Activated gamma-delta T cell treated with Interleukin-2 at 50 U/mL for 16 hours (primary cell): Measurements from ENCODE around the gene ADAD2.
"Not testable (repeated sequence)": the region's sequence is repeated elsewhere in the genome, so short reads cannot be mapped to it uniquely, and the experiment has no call there.

Experiments used
- DNase-seq: peaks from one replicate; pipeline ENCODE4 v3.0.0-alpha.2; 2020

Gene ADAD2

DNA sequence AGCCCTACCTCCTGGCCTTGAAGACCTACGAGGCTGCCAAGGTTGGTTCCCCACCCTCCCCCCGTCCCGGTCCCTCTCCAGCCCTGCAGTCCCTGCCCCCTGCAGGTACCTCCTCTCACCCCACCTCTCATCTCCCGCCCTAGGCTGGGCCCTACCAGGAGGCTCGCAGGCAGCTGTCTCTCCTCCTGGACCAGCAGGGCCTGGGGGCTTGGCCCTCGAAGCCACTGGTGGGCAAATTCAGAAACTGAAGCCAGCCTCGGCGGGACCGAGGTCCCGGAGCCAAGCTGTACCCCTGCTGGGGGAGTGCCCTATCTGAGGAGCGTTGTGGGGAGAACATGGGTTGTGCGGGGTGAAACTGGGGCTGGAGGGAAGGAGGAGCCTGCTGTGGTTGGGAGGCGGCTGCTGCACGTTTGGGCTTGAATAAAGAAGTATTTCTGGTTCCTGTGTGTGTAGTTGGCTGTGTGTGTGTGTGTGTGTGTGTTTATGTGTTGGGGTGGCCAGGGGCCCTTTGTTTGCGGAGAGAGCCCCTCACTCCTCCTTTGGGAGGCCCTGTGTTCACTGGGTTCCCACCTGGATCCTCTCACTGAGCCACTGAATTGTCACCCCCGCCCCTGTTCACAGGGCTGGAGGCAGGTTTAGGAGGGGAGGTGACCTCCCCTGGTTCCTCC is 5.9 kb downstream of the ADAD2 start:
- no peak for DNase-seq

DNA sequence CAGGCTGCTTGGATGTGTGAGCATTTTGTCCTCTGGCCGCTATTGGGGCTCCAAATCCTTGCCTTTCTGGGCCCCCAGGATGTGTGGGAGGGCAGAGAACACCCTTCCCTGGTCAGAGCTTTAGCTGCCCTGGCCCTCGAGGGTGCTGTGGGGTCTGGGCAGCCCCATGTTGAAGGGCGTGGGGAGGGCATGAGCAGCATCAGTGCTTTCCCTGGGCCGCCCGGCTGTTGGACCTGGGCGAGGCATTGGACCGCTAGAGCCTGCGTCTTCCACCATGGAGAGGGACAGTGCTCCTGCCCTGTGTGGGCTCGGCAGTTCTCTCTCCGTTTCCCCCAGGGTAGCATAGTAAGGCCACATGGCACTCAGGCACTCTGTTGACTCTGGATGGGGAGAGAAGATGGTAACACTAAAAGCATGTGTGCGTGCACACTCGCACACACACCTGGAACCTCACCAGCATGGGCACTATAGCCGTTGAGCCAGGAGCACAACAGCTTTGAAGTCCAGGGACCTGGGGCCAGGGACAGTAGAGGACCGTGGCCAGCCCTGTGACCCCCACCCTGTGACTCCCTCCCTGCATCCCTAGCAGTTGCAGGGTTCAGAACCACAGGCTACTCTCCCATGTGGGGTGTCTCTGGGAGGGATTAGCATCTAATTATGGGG is 6.6 kb downstream of the ADAD2 start:
- DNase-seq: no peak

DNA sequence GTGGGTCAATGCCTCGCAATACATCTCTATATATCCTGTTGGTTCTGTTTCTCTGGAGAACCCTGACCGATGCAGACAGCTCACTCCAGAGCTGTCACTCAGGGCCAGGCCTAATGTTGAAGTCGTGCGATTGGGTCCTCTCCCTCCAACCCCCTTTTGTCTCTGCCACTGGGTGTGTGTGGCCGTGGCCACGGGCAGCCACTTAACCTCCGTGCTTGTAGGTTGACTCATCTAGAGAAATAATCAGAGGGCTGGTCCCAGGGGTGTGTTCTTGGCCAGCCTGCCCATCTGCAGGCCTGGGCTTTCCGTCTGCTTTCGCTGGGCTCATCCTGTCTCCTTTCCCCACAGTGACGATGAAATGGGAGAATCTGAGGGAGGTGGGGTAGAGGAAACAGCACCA is 7.4 kb downstream of the ADAD2 start:
- DNase-seq: no peak

DNA sequence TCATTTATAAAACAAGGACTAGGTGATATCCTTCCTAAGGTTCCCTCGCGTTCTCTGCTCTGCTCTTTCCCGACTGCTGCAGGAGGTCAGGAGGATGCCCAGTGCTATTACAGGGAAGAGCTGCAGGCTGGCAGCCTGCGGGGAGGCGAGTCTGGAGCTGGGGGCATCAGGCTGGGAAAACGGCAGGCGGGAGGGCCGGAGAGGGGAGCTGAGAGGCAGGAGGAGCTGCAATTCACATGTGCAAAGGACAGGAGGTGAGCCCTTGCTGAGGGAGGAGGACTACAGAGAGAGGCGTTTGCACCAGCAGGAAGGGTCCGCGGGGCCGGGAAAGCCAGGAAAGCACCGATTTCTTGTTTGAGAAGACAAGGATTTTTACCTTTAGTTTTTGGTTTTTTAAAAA is 8.1 kb downstream of the ADAD2 start:
- no peak for DNase-seq

DNA sequence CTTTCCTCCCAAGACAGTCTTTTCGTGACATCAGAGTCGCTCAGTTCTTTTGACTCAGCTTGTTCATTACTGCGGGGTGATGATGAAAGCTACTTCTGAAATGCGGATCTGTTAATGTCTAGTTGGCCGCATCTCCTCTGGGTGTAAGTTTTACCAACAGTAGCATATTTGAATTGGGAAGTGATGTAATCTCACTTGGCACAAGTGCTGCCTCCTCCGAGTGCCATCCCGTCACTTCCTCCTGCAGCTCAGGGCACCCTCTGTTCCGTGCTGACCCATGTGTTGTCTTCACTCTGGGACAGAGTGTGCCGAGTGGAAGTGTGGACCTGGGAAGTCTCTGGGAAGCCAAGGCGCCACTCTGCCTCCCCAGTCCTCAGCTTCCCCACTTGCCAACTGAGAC is 8.9 kb downstream of the ADAD2 start:
- no peak for DNase-seq

DNA sequence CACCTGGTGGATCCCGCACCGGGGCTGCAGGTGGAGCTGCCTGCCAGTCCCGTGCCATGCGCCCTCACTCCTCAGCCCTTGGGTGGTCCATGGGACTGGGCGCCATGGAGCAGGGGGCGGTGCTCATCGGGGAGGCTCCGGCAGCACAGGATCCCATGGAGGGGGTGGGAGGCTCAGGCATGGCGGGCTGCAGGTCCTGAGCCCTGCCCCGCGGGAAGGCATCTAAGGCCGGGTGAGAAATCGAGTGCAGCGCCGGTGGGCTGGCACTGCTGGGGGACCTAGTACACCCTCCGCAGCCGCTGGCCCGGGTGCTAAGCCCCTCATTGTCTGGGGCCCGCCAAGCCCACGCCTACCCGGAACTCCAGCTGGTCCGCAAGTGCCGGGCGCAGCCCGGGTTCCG is 13.6 kb downstream of the ADAD2 start:
- DNase-seq: not testable (repeated sequence)

DNA sequence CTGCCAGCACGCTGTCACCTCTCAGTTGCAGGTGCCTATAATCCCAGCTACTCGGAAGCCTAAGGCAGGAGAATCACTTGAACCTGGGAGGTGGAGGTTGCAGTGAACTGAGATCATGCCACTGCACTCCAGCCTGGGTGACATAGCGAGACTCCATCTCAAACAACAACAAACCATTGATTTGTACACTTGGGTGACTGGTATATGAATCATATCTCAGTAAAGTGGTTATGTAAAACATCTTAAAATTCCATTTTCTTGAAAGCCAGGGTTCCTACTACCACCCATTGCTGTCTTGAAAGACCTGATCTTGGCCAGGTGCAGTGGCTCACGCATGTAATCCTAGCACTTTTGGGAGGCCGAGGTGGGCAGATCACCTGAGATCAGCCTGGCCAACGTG is 14.2 kb downstream of the ADAD2 start:
- not testable (repeated sequence) for DNase-seq

DNA sequence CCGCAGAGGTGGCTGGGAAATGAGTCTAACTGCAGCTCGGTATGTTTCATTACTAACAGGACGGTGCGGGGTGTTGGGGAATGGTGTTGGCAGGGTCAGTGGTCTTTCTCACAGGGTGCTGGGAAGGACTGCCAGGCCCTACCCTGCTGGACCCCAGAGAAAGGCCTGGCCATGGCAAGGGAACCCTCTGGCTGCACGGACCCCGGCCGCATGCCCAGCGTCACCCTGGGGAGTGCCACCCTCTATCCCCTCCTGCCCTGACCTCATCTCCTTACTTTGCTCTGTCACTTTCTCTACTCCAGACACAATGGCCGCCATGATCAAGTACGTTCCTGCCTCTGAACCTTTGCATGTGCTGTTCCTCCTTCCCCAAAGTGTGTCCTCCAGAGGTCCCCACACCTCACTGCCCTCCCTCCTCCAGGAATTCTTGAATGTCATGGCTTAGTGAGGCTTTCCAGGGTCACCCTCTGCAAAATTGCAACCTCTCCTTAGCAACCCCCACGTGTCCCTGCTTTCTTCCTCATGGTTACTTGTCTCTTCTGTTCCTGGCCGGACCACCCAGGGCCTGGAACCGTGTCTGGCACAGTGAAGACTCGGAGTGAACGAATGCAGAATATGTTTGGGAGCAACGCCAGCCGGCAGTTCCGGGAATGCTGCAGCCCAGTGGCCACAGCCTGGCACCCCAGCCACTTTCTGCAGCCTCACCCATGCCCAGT is 15.2 kb downstream of the ADAD2 start:
- DNase-seq: no peak

DNA sequence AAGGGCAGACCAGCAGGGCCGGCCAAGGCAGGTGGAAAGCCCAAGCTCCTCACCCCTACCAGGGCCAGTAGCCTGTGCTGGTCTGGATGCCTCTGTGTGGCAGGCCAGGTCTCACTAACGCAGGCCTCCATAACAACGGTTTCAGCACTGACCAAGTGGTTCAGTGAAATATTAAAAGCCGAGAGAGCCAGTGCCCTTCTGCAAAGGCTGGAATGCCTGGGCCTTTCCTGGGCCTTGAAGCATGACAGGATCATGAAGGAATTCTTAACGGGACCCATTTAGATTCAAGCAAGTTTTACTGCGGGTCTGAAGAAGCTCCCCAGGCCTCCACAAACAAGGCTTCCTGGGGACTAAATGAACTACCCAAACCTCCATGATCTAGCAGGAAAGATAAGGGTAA is 16.3 kb downstream of the ADAD2 start:
- no peak for DNase-seq

DNA sequence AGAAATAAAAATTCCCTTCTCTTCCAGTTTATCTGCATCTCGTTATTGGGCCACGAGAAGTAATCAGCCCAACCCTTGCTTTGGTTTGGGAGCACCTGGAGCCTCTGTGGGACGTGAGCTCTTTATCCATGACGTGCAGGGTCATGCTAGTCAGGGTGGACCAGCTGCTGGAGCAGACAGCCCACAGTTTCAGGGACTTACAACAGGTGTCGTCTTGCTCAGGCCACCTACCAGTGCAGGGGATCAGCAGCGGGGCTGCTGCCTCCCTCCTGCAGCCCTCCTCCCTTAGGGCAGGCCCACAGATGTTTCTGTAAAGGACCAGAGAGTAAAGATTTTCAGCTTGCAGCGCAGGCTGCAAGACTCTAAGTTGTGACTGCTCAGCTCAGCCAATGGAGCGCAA is 16.9 kb downstream of the ADAD2 start:
- no peak for DNase-seq

DNA sequence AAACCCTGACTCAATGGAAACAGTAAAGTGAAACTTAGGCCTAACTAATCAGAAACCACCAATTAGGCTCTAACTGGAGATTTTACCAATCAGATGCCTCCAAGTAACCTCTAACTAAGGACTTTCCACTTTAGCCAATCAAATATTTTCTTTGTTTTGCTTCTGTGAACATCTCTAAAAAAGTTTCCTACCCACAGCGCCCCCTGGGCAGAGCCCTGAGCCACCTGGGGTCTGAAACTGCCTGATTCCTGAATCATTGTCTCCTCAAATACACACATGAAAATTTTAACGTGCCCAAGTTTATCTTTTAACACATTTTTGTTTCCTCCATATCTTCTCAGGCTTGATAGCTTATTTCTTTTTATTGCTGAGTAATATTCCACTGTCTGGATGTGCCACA is 19.0 kb downstream of the ADAD2 start:
- DNase-seq: no peak

DNA sequence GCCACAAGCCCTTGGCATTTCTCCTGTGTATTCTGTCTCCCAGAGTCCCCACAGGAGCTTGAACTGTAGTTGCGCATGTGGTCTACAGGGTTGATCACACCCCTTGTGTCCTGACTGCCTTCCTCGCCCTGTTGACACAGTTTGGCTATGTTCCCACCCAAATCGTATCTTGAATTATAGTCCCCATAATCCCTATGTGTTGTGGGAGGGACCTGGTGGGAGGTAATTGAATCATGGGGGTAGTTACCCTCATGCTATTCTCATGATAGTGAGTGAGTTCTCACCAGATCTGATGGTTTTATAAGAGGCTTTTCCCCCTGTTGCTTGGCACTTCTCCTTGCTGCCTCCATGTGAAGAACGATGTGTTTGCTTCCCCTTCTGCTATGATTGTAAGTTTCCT is 21.2 kb downstream of the ADAD2 start:
- DNase-seq: no peak

DNA sequence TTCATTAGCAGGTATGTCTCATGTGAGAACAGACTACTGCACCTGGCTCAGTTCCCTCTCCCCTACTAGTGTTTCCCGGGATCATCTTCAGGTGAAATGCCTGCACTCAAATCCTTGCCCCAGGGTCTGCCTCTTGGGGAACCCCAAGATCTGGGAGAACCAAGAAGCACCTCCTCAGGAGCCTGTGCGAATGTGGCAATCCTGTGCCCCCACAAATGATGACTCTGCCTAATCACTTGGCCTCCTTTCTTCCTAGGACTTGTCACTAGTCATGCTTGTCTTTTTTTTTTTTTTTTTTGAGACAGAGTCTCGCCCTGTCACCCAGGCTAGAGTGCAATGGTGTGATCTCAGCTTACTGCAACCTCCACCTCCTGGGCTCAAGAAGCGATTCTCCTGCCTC is 21.7 kb downstream of the ADAD2 start:
- no peak for DNase-seq

DNA sequence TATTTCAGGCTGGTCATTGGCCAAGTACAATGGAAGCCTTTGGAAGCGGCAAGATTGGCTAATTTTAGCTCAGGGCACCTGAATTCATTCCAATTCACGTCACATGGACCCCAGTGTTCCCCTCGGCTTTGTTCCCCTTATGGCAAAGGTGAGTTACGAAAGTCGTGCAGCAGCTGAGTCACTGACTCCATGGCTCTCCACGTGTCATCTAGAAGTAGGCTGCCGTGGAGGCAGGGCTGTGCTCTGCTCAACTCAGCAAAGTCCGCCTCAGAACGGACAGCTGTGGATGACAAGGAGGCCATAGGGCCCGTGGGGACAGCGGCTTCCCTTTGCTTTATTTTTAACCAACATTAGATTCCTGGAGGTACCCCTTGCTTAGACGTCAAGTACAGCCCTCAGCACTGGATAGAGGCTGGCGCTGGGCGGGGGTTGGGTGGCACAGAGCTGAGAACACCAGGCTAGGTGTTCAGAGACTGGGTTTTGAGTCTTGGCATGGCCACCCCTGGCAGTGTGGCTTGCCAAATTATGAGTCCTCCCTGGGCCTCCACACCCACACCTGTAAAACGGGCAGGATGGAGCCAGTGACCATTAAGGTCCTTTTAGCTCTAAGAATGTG is 23.6 kb downstream of the ADAD2 start:
- DNase-seq: no peak

DNA sequence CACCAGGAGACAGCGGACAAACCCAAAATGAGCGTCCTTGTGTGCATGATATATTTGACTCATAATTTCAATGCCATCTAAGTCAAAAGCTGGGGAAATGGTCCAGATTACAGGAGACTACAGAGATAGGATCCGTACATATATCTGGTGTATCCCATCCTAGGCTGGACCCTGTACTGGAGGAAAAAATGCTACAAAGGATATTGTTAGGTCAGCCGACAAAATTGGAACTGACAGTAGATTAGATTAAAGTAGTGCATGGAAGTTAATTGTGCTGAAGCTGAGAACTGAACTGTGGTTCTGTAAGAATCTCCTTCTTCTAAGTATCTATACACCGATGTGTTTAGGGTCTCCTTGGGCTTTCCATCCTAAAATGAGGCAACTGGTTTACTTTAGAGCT is 24.6 kb downstream of the ADAD2 start:
- no peak for DNase-seq

DNA sequence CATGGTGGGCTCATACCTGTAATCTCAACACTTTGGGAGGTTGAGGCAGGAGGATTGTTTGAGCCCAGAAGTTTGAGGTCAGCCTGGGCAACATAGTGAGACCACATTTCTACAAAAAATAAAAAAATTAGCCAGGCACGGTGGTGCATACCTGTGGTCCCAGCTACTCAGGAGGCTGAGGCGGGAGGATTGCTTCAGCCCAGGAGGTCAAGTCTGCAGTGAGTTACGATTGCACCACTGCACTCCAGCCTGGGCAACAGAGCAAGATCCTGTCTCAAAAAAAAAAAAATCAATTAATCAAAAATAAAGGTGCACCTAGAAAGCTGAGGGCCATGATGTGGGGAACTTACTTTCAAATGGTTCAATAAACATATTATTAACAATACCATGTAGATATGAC is 25.2 kb downstream of the ADAD2 start:
- not testable (repeated sequence) for DNase-seq

DNA sequence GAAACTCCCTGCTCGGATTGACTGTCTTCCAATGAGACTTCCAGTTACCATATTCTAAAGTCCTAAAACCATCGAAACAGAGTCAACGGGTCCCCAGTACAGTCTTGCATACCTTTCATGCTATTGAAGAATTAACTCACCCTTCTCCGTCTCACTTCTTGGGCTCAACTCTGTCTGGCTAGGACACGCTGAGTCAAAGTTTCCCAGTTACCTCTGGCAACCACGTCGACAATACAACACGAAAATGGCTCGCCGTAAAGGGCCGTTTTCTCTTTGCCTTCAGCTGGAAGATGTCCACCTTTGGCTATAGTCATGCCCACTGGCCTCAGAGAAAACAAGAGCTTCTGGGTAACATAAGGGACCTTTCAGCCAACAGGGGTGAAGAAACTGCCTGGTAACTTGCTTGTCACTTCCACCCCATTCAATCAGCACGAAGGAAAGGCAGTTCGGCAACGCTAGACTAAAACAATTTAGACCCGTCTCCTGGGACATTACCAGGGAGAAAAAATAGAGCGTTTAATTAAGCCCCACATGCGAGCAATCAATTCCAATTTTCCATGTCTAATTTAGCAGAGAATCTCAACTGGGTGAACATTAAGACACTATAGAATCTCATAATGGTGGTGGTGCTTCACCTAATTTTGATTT is 27.3 kb downstream of the ADAD2 start:
- no peak for DNase-seq

DNA sequence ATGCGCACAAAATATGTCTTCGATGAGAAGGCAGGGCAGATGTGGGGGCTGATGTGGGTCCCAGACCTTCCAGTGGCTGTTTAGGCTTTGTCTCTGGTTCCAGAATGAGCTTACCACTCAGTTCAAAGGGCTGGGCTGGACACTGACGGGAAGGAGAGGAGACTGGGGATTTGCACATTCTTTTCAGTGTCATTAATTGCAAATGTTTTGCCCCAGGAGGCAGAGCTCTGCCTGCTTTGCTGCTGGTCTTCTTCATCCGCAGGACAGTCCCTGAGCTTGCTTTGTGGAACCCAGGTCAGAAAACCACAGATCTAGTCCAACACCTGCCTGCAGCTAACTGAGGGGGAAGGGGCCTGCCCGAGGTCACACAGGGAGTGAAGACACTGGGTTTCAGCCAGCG is 28.0 kb downstream of the ADAD2 start:
- DNase-seq: no peak

DNA sequence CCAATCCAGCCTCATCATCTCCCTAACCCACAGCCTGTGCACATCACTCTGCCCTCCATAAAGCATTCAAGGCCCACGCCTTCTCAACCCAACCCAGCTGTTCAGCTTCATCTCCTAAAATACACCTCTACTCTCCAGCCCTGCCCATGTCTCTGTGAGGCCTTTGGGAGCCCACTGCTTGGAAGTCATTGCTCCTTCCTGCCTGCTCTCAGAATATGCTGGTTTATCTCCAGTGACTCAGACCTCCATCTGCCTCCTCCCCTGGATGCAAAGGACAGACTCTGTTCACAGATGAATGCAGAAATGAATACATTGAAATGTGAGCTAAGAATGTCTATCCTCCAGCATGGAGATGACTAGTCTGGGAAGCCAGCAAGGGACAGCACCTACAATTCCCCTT is 29.9 kb downstream of the ADAD2 start:
- DNase-seq: no peak

DNA sequence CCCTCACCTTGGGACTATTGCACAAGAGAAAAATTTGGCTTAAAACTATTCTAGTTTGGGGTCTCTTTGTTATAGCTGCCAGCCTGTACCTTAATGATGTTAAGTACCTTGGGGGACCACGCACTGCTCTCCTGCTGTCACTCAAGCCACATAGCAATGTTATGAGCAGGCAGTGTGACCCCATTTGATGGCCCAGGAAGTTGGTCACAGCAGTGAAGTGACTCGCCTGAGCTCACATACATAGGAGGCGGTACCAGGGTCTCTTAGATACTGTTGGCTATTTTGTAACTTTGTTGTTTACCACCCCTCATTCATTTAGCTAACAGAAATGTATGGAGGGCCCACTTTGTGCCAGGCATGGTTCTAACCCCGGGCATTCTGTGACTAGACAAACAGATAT is 32.5 kb downstream of the ADAD2 start:
- no peak for DNase-seq

DNA sequence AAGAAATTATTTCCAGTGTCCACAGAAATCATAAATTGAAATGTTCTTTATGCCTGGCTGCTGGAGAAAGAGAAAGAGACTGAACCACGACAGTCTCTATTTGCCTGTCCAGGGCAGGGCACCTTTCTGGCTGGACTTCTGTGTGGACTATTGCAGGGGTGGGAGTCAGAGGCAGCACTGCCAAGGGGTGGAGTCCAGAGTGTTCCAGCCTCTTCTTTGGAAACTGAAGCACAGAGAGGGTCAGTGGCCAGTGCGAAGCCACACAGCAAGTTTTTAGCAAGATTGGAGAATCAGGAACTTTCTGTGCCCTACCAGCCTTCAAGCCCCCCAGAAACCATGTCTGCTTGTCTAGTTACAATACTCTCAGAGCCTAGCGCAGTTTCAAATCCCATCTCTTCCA is 33.6 kb downstream of the ADAD2 start:
- no peak for DNase-seq

DNA sequence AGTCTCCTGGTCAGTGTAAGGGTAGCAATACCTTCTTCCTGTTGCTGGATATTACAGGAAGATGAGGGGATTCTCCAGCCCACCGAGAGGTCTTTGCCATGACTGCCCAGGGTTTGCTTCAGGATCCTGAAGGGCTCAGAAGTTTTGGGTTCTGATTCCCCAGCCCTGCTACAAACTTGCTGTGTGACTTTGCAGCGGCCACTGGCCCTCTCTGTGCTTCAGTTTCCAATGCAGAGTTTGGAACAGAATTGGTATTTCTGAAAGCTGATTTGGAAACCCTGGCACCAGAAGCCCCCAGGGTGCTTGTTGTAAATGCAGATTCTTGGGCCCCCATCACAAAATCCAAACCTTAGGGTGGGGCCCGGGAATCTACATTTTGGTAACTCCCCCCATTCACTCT is 34.2 kb downstream of the ADAD2 start:
- no peak for DNase-seq

DNA sequence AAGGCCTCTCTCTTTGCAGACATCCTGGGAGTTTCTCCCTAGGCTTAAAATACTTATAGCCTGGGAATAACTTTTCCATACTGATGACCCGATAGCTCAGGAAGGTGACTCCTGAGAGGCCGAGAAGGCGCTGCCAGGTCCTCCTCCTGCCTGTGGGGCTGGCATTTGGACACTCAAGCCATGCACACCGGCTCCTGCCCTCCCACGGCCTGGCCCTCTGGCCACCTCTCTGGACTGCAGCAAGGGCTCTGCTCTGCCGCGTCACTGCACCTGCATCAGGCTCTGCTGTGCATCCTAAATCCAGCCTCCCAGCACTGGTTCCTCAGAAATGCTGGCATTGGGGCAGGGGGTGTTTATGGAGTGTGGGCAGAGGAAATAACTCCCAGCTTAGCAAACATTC is 34.6 kb downstream of the ADAD2 start:
- no peak for DNase-seq

DNA sequence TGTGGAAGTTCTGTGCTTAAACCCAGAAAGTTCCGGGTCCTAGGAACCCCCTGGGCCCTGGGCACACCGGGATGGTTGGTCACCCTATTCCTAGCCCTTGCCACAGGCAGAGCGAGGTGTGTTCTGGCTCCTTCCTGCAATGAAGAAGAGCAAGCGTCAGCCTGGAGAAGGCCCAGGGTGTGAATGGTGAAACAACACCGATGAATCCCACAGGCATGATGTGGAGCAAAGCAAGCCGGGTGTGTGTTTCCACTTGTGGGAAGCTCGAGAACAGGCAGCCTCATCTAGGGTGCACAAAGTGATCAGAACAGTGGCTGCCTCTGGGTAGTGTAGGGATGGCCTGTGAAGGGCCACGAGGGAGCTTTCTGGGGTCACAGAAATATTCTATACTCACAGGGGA is 35.1 kb downstream of the ADAD2 start:
- DNase-seq: no peak
